Stimulated activated CD4-positive, alpha-beta T cell treated with anti-CD3 and anti-CD28 coated beads, TNF-alpha, amount 100 ng/mL, for 4 hours (primary cell): ENCODE measurements around the gene DPYSL3.

Experiments
- DNase-seq, 3 experiments: peaks; one replicate each; pipeline ENCODE4 v3.0.0-alpha.2; 2020; ENCODE audit warnings: low read depth in 3 of 3

The DPYSL3 gene

DNA sequence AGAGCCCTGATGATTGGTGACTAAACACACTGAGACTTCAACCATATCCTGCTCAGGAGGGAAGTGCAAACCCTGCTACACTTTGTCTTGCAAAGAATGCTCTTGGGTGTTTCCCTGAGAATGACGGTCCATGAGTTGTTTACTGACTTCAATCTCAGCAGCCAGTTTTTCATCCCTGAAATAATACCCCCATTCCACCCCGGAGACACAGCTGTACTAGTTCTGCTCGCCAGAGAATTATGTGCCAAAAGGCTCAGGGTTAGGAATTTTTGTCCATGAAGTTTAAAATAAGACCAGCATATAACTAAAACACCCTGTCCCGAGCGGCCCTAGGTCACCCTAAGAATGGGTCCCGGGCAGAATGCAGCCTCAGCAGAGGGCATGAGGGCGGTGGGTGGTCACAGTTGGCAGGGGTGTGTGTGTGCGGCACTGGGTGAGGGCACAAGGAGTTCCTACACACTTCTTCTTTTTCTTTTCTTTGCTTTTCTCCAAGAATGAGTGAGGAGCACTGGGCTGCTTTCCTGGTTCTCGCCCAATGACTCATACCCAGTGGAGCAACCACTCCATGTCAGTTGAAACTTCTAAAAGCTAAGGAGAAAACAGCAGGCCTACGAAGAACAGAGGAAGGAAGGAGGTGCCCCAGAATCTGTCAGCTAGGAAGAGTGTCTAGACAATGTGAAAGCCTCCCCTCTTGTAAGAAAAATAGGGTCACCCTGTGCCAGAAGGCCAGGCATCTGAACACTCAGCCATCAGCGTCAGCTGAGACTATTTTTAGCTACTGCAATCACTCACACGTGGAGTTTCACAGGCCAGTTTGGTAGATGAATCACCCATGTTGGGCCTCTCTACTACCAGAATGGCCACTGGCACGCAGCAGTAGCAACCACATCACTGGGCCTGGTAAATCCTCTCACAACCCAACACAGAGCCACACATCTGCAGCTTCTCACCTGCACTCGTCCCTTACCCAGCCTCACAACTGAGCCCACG, 105.9 kb downstream of the DPYSL3 start:
- DNase-seq, result no peak

DNA sequence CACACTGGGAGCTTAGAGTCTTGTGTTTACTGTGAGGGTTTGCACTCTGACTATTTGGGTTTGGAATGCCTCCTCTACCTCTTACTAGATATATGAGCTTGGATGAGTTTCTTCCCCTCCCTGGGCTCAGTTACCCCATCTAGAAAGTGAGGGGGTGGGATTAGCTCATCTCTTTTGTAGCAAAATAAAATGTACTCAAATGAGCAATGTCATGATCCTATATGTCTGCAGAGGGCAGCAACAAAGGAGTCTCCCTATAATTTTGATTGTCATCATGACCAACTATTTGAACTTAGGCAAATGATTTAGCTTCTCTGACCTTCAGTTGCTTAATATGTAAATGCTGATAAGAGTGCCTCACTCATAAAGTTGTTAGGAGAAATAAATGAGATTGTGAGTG, 109.0 kb downstream of the DPYSL3 start:
- no peak for DNase-seq

DNA sequence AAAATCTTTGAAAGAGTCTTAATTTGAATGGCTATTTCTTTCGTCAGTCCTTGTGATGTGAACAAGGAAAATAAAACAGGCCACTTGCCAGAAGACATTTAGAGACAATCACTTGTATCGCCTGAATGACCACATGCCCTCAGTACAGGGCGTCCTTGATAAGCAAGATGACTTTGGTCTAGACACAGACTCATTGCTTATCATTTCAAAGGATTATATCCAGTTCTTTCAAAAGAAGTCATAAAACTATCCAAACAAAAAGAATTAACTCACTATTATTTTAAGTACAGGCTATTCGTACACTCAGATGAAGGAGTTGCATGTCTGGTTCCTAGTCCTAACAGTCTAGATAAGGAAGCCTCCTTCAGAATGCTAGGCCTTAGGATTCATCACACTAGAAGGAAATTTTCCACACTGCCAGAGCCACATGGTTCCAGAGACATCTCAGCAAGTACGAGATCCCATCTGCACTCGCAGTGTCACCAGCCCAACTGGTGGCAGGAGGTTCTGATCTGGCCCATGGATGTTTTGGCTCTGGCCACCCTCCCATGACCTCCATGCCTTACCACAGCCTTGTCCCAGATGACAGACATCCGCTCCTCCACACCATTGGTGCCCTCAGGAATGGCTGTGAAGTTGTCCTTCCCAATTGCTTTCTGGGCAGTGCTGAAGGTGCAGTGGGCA, 109.6 kb downstream of the DPYSL3 start:
- no peak for DNase-seq

DNA sequence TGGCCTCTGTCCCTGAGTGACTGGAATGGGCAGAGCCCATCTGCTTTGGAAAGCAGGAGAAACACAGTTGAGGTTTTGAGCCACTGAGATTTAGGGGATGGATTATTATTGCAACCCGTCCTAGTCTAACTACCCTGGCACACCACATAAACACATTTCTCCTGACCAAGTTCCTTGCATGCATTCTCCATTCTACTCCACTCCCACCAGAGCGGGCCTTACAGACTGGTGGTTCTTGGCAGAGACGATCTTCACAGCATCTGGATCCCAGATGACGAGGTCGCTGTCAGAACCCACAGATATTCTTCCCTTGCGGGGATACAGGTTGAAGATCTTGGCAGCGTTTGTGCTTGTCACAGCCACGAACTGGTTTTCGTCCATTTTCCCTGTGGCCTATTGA, 111.0 kb downstream of the DPYSL3 start:
- no peak for DNase-seq

DNA sequence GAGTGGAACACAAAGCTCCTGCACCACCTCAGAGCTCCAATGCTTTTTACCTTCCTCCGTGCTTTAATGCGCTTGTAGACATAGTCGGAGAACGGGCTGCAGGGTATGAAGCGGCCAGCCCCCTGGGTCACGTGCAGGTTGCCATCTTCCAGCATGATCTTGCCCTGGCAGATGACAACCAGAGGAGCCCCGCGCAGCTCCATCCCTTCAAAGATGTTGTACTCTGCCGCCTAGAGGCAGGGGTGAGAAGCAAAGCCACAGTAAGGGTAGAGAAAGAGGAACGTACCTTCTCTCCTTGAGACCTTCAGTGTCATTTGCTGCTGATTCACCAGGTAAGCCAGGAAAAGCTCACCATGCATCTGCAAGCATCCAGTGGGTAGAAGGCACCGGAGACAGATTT, 112.3 kb downstream of the DPYSL3 start:
- no peak for DNase-seq

DNA sequence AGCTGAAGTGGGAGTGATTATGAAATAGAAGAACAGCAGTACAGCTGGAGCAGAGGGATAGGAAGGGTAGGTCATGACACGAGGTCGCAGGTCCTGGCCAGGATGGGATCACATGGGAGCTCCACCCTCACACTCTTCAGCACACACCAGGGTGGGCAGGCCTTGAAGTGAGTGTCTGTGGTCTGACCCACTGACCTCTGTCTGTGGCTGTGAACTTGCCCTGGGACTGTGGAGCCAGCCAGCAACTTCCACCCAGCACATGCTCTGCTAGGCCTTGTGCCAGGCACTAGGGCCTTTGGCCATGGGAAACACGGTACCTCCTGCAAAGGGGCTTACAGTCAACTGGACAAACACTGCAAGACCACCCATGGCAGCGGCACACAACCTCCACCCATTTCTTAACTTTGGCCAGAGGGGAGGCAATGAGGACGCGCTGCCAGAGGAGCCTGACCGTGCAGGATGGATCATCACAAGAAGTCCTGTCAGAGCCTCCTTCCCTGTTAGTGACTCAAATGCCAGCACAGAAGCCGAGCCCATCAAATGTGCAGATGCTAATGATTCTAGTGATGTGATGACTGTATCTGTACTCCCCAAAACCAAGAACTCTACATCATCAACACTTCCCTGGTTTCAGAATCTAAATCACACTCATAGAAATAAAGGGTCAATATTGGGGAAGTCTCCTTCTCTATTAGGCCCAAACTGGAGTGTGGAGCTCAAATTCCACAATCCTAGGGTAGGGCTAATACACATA, 113.6 kb downstream of the DPYSL3 start:
- DNase-seq, result no peak

DNA sequence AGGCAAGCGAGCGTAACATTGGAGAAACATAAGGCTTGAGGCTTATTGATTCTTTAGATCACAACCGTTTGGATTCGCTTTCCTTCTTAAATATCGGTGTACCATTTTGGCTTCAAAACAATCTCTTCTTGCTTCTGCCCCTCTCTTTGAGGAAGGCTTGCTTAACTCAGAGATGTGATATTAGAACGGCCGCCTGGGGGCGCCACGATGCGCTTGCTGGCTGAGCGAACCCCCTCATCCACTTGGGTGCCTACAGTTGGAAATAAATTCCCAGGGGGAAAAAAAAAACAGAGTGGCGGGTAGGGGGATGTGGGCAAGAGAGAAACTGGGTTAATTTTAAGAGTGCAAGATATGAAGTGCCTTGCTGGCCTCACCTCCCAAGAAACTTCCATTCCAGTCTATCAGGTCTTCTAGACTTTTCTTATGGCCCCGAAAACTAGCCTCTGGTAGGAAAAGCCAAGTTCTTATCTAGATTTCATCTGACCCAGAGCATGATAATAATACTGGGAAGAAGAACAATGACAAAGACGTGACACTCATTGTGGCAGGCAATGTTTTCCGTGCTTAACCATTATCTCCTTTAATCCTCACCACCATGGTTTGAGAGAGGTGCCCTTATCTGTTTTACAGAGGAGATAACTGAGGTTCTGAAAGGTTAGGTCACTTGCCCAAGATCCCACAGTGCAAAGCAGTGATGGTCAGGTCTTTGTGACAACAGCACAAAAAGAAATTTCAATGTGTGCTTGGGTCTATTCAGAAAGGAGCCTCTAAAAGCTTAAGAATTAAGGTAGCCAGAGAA, 115.8 kb downstream of the DPYSL3 start:
- DNase-seq, result no peak

DNA sequence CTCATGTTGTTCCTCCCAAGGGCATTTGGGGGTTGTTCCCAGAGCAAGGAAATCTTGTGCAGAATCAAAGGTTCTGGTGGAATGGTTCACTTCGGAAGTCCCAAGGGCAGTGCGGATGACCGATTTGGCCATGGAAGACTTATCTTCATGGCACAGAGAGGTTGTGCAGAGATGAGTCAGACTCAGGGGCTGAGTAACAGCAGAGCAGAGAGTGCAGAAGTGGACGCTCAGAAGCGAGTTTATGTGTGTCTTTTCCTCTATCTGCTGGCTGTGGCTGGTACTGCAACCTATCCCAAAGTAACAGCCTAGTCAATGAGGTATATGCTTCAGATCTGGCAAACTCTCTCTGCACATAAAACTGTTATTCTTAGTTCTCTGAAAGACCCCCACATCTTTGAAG, 118.1 kb downstream of the DPYSL3 start:
- DNase-seq, result no peak

DNA sequence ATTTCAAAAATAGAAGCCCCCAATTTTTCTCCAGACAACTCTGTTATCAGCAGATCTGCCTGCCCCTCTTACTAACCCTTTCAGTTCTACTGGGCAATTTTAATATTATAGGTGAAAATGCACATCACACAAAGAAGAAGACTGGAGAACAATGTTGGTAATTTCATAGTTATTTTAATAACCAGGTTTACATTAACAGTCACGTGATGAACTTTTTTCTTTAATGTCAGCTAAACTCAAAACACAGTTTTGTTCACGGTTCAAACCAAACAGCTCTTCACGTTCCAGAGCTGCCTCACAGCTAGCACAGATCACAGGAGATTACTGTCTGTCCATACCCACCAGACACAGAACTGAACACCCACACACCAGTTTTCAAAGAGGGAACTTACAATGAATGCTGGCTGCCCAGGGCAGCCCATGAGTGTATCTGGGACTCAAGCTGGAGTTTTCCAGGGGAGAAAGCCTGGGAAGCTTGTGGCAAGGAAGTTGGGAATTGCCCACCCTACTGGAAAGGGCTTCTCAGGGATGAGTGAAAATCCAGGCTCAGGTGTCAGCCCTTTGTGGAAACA, 119.1 kb downstream of the DPYSL3 start:
- no peak for DNase-seq

DNA sequence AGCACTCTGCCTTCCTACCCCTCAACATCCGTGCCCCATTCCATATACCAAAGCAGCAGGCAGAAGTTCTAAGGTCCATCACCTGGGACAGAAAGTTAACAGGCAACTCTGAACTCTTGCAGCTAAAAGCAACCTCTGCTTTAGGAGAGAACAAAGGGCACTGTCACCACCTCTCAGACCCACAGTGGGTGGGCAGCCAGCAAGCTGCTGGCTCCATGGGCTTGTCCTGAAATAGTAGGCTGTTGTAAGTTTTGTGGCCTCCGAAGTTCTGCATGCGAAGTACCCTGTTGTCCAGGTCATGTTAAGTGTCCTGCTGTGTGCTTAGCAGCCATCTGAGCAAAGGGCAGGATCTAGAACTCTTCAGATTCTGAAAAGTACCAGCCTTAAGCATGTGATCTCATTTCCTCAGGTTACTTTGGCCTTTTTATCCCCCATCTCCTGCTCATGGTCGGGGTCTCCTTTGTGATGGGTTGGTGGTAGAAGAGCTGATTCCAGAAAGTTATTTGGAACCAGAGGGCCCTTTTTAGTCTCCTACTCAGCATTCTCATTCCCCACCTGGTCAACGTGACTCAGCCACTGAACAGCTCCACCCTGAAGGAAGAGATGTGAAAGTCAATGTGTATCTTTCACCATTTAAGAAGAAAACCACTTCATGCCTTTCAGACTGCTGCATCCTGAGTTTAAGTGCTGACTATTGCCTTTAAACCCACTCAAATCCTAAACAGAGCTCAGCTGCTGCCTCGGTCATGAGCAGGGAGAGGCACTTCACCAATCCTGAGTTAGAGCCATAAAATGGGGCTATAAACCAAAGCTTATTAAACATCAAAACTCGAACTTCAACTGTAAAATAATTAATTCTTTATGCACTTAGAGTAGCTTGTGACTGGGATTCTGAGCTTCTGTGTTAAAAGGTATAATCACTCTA, 121.4 kb downstream of the DPYSL3 start:
- DNase-seq, result no peak

DNA sequence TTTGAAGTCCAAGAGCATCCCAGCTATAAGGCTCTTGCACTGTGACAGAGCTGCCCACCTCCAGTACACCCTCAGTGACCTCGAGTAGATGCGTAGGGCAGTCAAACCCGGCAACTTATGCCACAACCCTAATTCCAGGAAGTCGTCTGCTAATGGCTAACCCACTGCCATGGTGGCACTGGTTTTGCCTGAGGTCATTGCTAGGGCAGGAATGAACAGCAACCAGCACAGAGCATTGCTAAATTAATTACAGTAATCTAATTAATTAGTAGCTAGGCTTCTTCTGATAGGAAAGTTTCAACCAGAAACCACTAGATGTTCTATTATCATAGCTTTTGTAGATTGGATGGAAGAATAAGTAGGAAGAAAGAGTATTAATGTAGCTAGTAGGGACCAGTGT, 122.8 kb downstream of the DPYSL3 start:
- DNase-seq, result no peak

DNA sequence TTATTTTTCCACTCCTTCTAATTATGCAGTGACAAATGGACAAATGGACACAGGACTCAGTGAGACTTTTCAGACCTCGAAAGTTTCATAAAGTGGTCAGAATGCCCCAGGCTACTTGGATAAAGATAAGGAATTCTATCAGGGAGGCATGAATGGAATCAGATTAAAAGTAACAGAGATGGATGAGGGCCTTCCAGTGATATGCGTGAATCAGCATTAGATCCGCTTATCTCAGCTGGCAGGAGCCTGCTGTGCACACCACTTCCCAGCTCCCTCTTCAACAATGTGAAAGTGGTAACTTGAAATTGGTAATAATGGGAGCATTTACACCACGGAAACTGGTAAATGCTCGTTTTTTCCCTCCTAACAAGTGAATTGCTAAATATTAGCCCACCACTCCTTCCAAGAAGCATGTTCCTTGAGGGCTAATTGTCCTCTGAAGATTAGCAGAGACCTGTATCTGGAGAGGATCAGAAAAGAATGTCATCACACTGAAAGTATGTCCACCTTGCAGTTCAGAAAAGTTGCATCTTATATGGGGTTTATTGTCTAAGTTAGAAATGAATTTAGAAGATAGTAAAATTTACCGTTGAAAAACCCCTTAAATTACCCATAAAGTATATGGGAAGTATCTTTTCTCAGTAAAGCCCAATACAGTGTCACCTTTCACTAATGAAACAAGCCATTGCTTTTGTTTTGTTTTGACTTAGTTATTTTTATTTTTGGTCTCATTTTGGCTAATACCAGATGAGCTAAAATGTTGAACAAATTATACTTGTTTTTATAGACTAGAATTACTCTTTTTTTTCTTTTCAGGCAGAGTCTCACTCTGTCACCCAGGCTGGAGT, 125.3 kb downstream of the DPYSL3 start:
- DNase-seq, result no peak

DNA sequence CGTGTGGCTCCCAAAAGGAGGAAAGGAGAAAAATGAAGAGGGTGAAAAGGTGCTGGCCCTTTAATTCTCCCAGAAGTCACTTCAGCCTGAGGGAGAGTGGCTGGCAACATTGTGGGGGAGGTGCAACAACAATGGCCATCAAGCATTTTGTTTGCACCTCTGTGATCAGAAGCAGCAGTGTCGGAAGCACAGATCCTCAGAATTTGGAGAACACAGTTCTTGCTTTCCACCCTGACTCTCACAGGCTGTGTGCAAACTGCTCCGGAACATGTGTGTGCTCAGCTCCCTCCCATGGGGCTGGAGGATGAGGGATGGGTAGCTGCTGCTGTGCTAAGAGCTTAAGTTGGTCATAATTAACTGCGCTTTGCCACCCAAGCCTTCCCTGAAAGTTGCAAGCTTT, 127.1 kb downstream of the DPYSL3 start:
- DNase-seq, result no peak

DNA sequence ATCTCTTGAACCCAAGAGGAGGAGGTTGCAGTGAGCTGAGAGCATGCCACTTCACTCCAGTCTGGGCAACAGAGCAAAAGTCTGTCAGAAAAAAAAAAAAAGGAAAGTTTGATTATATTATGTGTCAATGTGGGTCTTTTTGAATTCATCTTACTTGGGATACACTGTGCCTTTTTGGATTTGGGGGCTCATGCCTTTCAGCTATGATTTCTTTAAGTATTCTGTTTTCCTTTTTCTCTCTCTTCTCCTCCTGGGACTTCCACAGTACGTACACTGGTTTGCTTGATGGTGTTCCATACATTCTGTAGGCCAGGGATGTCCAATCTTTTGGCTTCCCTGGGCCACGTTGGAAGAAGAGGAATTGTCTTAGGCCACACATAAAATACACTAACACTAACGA, 128.3 kb downstream of the DPYSL3 start:
- DNase-seq, result no peak

DNA sequence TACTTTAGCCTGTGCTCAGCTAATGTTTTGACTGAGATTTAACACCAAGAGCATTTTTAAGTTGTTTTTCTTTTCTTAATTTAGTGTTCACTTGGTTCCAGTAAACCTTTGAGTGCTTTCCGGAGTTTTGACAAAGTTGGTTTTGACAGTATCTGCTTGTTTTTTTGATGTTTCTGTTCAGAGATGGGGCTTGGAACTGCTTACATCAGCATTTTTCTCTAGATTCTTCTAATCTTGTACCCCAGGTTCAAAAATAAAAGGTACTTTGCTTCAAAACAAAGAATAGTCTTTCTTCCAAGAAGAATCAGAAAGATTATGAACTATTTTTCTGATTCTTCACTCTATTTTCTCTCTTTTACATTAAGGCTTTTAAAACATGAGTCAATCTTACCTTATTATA, 132.2 kb downstream of the DPYSL3 start:
- DNase-seq, result no peak

DNA sequence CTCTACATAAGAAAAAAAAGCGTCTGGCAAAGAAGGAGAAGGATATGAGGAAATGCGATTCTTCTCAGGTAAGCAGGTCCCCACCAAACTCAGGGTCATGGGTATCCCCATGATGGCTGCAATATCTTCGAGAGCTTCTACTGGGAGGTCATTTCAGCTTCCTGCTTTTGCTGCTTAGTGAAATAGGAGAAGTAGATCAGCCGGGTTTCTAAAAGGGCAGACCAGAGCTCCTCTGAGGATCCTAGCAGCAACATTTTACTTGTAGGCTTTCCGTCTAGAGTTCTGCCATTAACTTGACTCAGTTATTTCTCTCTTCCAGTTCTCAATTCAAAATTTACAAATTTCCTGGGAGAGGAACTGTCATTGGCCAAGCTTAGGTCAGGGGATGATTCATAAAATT, 134.7 kb downstream of the DPYSL3 start:
- no peak for DNase-seq

DNA sequence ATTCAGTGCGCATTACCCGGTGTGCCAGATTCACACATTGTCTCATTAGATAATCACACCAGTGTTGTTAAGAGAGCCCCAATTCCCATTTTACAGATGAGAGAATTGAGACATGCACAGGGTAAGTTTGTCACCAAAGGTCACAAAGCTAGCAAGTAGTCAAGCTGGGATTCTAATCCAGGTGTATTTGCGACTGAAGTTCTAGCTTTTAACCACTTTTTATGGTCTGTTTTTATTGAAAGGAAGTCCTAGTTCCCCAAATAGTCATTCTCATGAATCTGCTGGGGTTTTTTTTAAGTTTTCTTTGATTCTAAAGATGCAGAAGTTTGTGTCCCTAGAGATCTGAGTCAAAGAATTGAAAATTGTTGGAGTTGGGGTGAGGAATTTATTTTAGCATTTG, 136.5 kb downstream of the DPYSL3 start:
- no peak for DNase-seq

DNA sequence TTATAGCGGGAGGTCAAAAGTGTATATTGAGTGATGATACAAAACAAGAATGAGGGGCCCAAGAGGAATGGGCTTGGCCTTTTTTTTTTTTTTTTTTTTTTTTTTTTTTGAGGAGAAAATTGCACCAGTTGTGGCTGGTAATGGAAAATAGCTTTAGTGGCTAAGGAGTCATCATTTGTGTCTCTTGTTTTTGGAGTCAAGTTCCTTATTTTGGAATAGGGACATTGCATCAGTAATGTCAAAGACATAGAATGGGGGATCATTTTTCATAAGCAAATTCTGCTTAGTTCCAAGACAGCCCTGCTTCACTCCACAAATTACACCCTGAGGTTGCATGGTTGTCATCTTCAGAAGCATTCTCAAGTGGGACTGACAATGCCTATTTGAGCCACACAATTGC, 137.7 kb downstream of the DPYSL3 start:
- no peak for DNase-seq

DNA sequence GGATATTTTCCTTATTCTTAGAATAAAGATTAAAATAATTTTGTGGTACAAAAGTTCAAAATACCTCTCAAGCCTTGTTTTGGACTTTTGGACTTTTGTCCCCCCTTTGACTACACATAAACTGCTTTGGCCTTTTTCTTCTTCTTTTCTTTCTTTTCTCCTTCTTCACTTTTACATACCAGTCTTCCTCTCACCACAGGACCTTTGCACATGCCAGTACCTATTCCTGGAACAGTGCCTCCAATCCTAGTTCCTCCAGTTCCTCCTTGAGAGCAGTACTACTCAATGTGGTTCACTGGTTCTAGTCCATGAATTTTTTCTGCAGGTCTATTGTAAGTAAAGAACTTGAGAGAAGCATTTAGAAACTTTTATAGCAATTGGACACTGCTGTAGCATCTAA, 138.6 kb downstream of the DPYSL3 start:
- DNase-seq, result no peak
